ENCODE measurements around the gene FBXL3.

Gene FBXL3

GRCh38 chr13:76958841-76959432 lies 68.0 kb downstream of the FBXL3 start:
- TF ChIP-seq, protein P1, sequence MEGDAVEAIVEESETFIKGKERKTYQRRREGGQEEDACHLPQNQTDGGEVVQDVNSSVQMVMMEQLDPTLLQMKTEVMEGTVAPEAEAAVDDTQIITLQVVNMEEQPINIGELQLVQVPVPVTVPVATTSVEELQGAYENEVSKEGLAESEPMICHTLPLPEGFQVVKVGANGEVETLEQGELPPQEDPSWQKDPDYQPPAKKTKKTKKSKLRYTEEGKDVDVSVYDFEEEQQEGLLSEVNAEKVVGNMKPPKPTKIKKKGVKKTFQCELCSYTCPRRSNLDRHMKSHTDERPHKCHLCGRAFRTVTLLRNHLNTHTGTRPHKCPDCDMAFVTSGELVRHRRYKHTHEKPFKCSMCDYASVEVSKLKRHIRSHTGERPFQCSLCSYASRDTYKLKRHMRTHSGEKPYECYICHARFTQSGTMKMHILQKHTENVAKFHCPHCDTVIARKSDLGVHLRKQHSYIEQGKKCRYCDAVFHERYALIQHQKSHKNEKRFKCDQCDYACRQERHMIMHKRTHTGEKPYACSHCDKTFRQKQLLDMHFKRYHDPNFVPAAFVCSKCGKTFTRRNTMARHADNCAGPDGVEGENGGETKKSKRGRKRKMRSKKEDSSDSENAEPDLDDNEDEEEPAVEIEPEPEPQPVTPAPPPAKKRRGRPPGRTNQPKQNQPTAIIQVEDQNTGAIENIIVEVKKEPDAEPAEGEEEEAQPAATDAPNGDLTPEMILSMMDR (IDR thresholded peaks at IDR 0.05; ENCODE audit: borderline replicate concordance, insufficient read depth, low read depth, low read length), result no peak
- no peak overlapping the region for H3K4me3 ChIP-seq (ENCODE audit: low read depth, low read length)

GRCh38 chr13:76955661-76956060 lies 71.3 kb downstream of the FBXL3 start:
- no peak overlapping the region for H3K4me3 ChIP-seq (ENCODE audit: low read depth, low read length)
- TF ChIP-seq, protein P1 (IDR thresholded peaks at IDR 0.05; ENCODE audit: borderline replicate concordance, insufficient read depth, low read depth, low read length), result no peak
